Measurements from ENCODE around the gene HOMER2. TPM values are rescaled to one million over a fixed set of nuclear protein-coding genes. Genes with fewer than 3 reads are reported as not detected.

HOMER2 gene
- total and polyA plus RNA-seq, 2 of the 13 experiments (the other 11 are each of a cell fraction or from before 2014, with no cell fraction given), result 12.9 to 14.1 TPM

GRCh38 chr15:82928711-82929110, 23.8 kb downstream of the HOMER2 start (continued):
- no peak for TF ChIP-seq ZBTB43 (CRISPR knock-in tag; conservative IDR thresholded peaks at IDR 0.05)
- no peak for TF ChIP-seq ZNF639 (CRISPR knock-in tag; conservative IDR thresholded peaks at IDR 0.05)
- no peak for TF ChIP-seq USF2 (IDR thresholded peaks at IDR 0.05; ENCODE audit: low read depth, low read length)
- no peak for TF ChIP-seq USF2 (CRISPR knock-in tag; IDR thresholded peaks at IDR 0.05; ENCODE audit: borderline replicate concordance)
- no peak for TF ChIP-seq RAD21 (CRISPR knock-in tag; IDR thresholded peaks at IDR 0.05)
- no peak for TF ChIP-seq ZNF3 (CRISPR knock-in tag; IDR thresholded peaks at IDR 0.05)

- Histone ChIP-seq H3K4me1 (ENCODE audit: insufficient read depth, low read length) (peaks cover 39% of the 10 kb centered on the region), H3K4me2 (ENCODE audit: low read depth, low read length) (no peak overlapping the region), H3K4me3 (replicated peaks in 1 of 3; ENCODE audit: insufficient read depth in 1 of 3, low read depth in 2 of 3, low read length in 3 of 3) (no peak overlapping the region), H3K27ac (ENCODE audit: extremely low read length, insufficient read depth, low read length) (no peak overlapping the region), H2AFZ (ENCODE audit: low read length) (no peak overlapping the region), H4K20me1 (ENCODE audit: insufficient read depth, low read length) (no peaks in the 10 kb centered on the region), H3K27me3 (ENCODE audit: control insufficient read depth in 1 of 2, insufficient read depth in 2 of 2, low read length in 2 of 2) (no peaks in the 10 kb centered on the region; a peak in 1 of 5 replicates), H3K9me3 (ENCODE audit: low read length) (no peaks in the 10 kb centered on the region), H3K79me2 (ENCODE audit: insufficient read depth, low read length) (no peaks in the 10 kb centered on the region), H3K36me3 (replicated peaks in 1 of 2; ENCODE audit: control insufficient read depth in 1 of 2, insufficient read depth in 2 of 2, low read length in 2 of 2) (no peaks in the 10 kb centered on the region), H3K9ac (ENCODE audit: insufficient read depth, low read depth, low read length) (no peak overlapping the region)
- no TSS peak for BruUV-seq (replicated peaks)
- CTCF ChIA-PET (ENCODE audit: low intra/inter-chr PET ratio, low total read pairs), result no interaction called here
- no peak for FAIRE-seq
- intact Hi-C loops (cut with micrococcal nuclease; ENCODE audit: unreplicated experiment) (no loop called here), in situ Hi-C loops (cut with HindIII; ENCODE audit: extremely low pct_ligation_motif_present, low pct_unique_long_range_greater_than_20kb) (no loop called here)
- WGBS (ENCODE audit: low lambda C conversion rate), result 86% methylated on average over 7 of the region's 7 CpGs
- POLR2A ChIA-PET, result no interaction called here
- no peak for ATAC-seq
- no peak for DNase-seq (ENCODE audit: low spot score)
- TF ChIP-seq BCL3 (CRISPR knock-in tag; IDR thresholded peaks at IDR 0.05) (no peak), ZNF570 (CRISPR knock-in tag; IDR thresholded peaks at IDR 0.05; ENCODE audit: borderline replicate concordance) (no peak), HMGXB3 (CRISPR knock-in tag; IDR thresholded peaks at IDR 0.05; ENCODE audit: borderline replicate concordance) (no peak), ZNF563 (CRISPR knock-in tag; IDR thresholded peaks at IDR 0.05) (no peak), FOXM1 (CRISPR knock-in tag; IDR thresholded peaks at IDR 0.05) (no peak), EEA1 (CRISPR knock-in tag; IDR thresholded peaks at IDR 0.05; ENCODE audit: borderline replicate concordance) (no peak)
Observed at GRCh38 chr15:82923744-82924143, 28.8 kb downstream of the HOMER2 start.
